ENCODE results near the gene E2F1. TPM values are rescaled to one million over a fixed set of nuclear protein-coding genes. Genes with fewer than 3 reads are reported as not detected.

Gene E2F1
- total RNA-seq, 4 donors from 2014 or later: 2.1 to 32.2 (median 4.9) TPM

DNA sequence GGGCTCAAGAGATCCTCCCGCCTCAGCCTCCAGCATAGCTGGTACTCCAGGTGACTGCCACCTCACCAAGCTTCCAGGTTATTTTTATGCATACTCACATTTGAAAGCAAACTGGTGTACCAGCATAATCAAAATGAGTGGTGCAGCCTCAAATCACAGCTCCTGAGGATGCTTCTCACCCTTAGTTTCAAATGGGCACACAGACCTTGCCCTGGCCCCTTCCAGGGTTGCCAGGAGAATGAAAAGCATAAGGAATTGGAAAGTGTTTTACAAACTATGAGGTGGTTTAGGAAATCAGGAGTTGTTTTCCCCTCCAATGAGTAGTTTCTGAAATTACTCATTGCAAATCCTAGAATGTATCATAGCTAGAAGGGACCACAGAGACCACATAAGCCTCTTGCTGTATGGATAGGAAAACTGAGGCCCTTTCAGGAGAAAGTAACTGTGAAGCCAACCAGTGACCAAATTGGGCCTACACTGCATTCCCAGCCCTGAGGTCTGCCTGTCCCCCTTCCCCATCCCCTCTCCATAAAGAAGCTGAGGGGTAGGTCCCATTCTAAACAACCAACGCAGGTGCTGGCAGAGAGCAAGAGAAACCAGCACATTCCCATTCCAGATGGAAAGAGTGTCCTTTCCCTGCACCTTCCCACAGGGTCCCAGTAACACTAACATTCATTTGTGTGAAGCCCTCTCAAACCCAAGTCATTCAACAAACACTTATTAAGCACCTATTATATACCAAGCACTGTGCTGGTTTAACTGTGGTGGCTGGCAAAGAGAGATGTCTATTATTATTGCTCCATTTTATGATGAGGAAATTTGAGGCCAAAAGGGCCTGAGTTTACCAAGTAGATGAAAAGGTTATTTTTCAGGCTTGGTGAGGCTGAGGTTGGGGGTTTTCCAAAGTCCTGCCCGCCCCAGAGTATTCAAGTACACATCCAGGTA, 2.1 kb upstream of the E2F1 start:
- Histone ChIP-seq H3K9me3 (no peaks in the 10 kb centered on the region), H3K4me1 (peaks cover 0 to 19% (median 14%) of the 10 kb centered on the region in 4 donors), H3K4me3 (no peak overlapping the region), H3K36me3 (no peaks in the 10 kb centered on the region), H3K27ac (no peak overlapping the region), H3K27me3 (no peaks in the 10 kb centered on the region)
- DNase-seq: no peak
- TF ChIP-seq, protein P1, sequence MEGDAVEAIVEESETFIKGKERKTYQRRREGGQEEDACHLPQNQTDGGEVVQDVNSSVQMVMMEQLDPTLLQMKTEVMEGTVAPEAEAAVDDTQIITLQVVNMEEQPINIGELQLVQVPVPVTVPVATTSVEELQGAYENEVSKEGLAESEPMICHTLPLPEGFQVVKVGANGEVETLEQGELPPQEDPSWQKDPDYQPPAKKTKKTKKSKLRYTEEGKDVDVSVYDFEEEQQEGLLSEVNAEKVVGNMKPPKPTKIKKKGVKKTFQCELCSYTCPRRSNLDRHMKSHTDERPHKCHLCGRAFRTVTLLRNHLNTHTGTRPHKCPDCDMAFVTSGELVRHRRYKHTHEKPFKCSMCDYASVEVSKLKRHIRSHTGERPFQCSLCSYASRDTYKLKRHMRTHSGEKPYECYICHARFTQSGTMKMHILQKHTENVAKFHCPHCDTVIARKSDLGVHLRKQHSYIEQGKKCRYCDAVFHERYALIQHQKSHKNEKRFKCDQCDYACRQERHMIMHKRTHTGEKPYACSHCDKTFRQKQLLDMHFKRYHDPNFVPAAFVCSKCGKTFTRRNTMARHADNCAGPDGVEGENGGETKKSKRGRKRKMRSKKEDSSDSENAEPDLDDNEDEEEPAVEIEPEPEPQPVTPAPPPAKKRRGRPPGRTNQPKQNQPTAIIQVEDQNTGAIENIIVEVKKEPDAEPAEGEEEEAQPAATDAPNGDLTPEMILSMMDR (IDR thresholded peaks at IDR 0.05): no peak
- TF ChIP-seq POLR2A (IDR thresholded peaks at IDR 0.05): no peak

DNA sequence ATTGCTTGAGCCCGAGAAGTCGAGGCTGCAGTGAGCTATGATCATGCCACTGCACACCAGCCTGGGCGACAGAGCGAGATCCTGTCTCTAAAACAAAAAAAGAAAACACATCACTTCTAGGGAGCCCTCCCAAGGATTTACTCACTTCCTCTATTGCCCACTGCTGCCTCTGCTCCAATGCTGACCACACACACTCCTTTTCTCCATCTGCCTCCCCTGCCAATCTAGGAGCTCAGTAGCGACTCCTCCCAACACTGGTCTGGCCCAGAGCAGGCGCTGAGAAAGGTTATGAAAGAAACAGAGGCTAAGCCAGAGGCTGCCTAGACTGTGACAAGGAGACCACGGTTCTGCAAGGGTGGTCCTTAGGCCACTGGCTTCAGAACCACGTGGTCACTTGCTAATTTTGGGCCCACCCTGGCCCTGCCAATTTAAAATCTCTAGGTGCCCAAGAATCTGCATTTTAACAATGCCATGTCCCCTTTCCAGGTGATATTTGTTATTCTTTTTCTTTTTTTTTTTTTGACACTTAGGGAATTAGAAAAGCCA, 1.3 kb upstream of the E2F1 start:
- TF ChIP-seq, protein P1 (IDR thresholded peaks at IDR 0.05): no peak
- no peak for TF ChIP-seq POLR2A (IDR thresholded peaks at IDR 0.05)
- Histone ChIP-seq H3K27ac (no peak overlapping the region), H3K36me3 (no peaks in the 10 kb centered on the region), H3K4me3 (no peak overlapping the region), H3K27me3 (no peaks in the 10 kb centered on the region), H3K9me3 (no peaks in the 10 kb centered on the region), H3K4me1 (peaks cover 0 to 19% (median 14%) of the 10 kb centered on the region in 4 donors)
- no peak for DNase-seq

DNA sequence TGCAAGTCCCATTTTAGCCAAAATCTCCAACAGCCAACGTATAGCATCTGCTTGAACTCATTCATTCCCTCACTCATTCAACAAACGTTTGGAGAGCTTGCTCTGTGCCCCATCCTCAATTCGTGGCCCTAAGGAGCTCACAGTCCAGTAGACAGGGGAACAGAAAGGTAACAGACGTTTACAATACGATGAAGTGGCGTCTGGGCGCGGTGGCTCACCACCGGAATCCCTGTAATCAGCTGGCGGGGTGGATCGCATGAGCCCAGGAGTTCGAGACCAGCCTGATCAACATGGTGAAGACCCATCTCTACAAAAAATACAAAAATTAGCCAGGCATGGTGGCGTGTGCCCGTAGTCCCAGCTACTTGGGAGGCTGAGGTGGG, 790 bp upstream of the E2F1 start:
- peaks cover 0 to 19% (median 14%) of the 10 kb centered on the region in 4 donors for H3K4me1 ChIP-seq
- no peak for DNase-seq
- H3K4me3 ChIP-seq: peak overlapping the region; percentile 30 to 68 (median 52)
- peak overlapping the region in 1 of 4 donors; percentile 23 for H3K27ac ChIP-seq
- H3K9me3 ChIP-seq: no peaks in the 10 kb centered on the region
- no peaks in the 10 kb centered on the region for H3K36me3 ChIP-seq
- TF ChIP-seq, protein P1 (IDR thresholded peaks at IDR 0.05): no peak
- no peak for TF ChIP-seq POLR2A (IDR thresholded peaks at IDR 0.05)
- no peaks in the 10 kb centered on the region for H3K27me3 ChIP-seq

- Histone ChIP-seq H3K27ac (peak overlapping the region; percentile 56 to 80 (median 66)), H3K4me1 (peaks cover 0 to 19% (median 14%) of the 10 kb centered on the region in 4 donors), H3K9me3 (no peaks in the 10 kb centered on the region), H3K27me3 (no peaks in the 10 kb centered on the region), H3K4me3 (peak overlapping the region; percentile 30 to 73 (median 63)), H3K36me3 (no peaks in the 10 kb centered on the region)
- TF ChIP-seq, protein P1 (IDR thresholded peaks at IDR 0.05): no peak
- TF ChIP-seq POLR2A (IDR thresholded peaks at IDR 0.05): no peak
- DNase-seq: peak; percentile 63 to 82 (median 73)
These were observed 671 bp downstream of the E2F1 start for GRCh38 chr20:33685328-33686099.

DNA sequence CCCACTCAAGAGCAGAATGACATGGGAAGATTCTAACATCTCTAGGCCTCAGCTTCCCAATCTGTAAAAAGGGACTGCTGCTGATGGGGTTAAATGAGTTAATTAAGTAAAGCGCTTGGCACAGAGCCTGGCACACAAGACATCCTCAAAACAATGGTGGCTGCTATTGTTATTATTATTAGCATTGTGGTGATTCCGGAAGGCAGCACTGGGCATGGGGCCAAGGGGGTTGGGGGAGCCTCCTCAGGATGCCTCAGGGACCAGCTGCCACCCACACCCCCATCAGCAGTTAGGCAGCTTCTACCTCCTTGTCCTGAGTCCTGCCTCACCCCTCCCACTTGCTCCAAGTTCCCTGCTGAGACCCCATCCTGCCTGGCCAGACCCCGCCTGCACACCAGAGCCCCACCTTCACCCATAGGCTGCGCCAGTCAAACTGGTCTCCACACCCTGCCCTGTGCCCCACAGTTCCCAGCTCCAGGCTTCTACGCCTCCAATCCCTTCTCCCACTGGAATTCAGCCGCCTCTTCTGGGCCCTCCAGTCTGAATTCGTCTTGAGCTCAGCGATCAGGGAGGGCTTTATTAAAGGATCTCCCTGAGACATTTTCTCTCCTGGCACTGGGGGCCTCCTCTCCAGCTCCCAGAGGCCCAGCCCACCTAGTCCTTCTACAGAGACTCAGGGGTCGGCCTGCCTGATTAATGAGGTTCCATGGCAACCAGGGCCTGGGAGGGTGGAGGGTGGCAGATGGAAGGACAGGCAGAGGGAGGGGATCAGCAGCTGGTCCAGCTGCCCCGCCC, 1.5 kb downstream of the E2F1 start:
- H3K4me3 ChIP-seq: peak overlapping the region in 1 of 4 donors; percentile 58
- H3K4me1 ChIP-seq: peaks cover 0 to 19% (median 17%) of the 10 kb centered on the region in 4 donors
- H3K27ac ChIP-seq: peak overlapping the region; percentile 56 to 80 (median 66)
- no peaks in the 10 kb centered on the region for H3K9me3 ChIP-seq
- TF ChIP-seq, protein P1 (IDR thresholded peaks at IDR 0.05): no peak
- no peak for TF ChIP-seq POLR2A (IDR thresholded peaks at IDR 0.05)
- no peaks in the 10 kb centered on the region for H3K27me3 ChIP-seq
- no peak for DNase-seq
- H3K36me3 ChIP-seq: no peaks in the 10 kb centered on the region
